ENCODE measurements around the gene FAM170A. TPM values are rescaled to one million over a fixed set of nuclear protein-coding genes. Genes with fewer than 3 reads are reported as not detected.

Gene FAM170A
- total RNA-seq, 2 donors from 2014 or later, result not detected

GRCh38 chr5:119613937-119614336 is 15.4 kb upstream of the FAM170A start:
- no peak overlapping the region for H3K27ac ChIP-seq
- TF ChIP-seq CTCF (IDR thresholded peaks at IDR 0.05), result no peak
- intact Hi-C loops (cut with DNase I), result no loop called here
- no peaks in the 10 kb centered on the region for H3K4me1 ChIP-seq
- H3K4me3 ChIP-seq, result no peak overlapping the region
- H3K9ac ChIP-seq (ENCODE audit: low read depth in 2 of 2, low read length in 2 of 2), result no peak overlapping the region
- DNase-seq, result no peak
- no peaks in the 10 kb centered on the region for H3K9me3 ChIP-seq
- H3K36me3 ChIP-seq, result no peaks in the 10 kb centered on the region
- no peaks in the 10 kb centered on the region for H3K27me3 ChIP-seq

GRCh38 chr5:119614838-119615237 is 14.5 kb upstream of the FAM170A start:
- Histone ChIP-seq H3K27me3 (no peaks in the 10 kb centered on the region), H3K27ac (no peak overlapping the region), H3K36me3 (no peaks in the 10 kb centered on the region), H3K4me3 (no peak overlapping the region), H3K9ac (ENCODE audit: low read depth in 2 of 2, low read length in 2 of 2) (no peak overlapping the region), H3K9me3 (no peaks in the 10 kb centered on the region), H3K4me1 (no peaks in the 10 kb centered on the region)
- no peak for TF ChIP-seq CTCF (IDR thresholded peaks at IDR 0.05)
- no peak for DNase-seq
- intact Hi-C loops (cut with DNase I), result no loop called here

- Histone ChIP-seq H3K4me3 (no peak overlapping the region), H3K9me3 (no peaks in the 10 kb centered on the region), H3K27me3 (no peaks in the 10 kb centered on the region), H3K36me3 (no peaks in the 10 kb centered on the region), H3K27ac (no peak overlapping the region), H3K9ac (ENCODE audit: low read depth in 2 of 2, low read length in 2 of 2) (no peak overlapping the region), H3K4me1 (no peaks in the 10 kb centered on the region)
- no peak for TF ChIP-seq CTCF (IDR thresholded peaks at IDR 0.05)
- no peak for DNase-seq
- intact Hi-C loops (cut with DNase I), result no loop called here
Observed at GRCh38 chr5:119626086-119626485, 3.3 kb upstream of the FAM170A start.

- Histone ChIP-seq H3K9me3 (no peaks in the 10 kb centered on the region), H3K4me1 (no peaks in the 10 kb centered on the region), H3K27me3 (no peaks in the 10 kb centered on the region), H3K36me3 (no peaks in the 10 kb centered on the region), H3K9ac (ENCODE audit: low read depth in 2 of 2, low read length in 2 of 2) (no peak overlapping the region), H3K27ac (no peak overlapping the region), H3K4me3 (no peak overlapping the region)
- intact Hi-C loops (cut with DNase I), result no loop called here
- DNase-seq, result no peak
- TF ChIP-seq CTCF (IDR thresholded peaks at IDR 0.05), result no peak
Observed at GRCh38 chr5:119630752-119631440, 1.5 kb downstream of the FAM170A start.

GRCh38 chr5:119631660-119632059 is 2.3 kb downstream of the FAM170A start:
- Histone ChIP-seq H3K36me3 (no peaks in the 10 kb centered on the region), H3K27ac (no peak overlapping the region), H3K4me3 (no peak overlapping the region), H3K4me1 (no peaks in the 10 kb centered on the region), H3K9me3 (no peaks in the 10 kb centered on the region), H3K9ac (ENCODE audit: low read depth in 2 of 2, low read length in 2 of 2) (no peak overlapping the region), H3K27me3 (no peaks in the 10 kb centered on the region)
- no peak for TF ChIP-seq CTCF (IDR thresholded peaks at IDR 0.05)
- no peak for DNase-seq
- intact Hi-C loops (cut with DNase I), result no loop called here
